ENCODE results near the gene LINC00305.

LINC00305 gene

GRCh38 chr18:64148988-64149387, at the start of gene LINC00305:
Gene LINC00305 (minus strand): TSS chr18:64149088.
- no peak for DNase-seq (ENCODE audit: low read depth)

GRCh38 chr18:64191069-64191468, 42.2 kb upstream of the LINC00305 start:
- no peak for DNase-seq (ENCODE audit: low read depth)

GRCh38 chr18:64185987-64186386, 37.1 kb upstream of the LINC00305 start:
- no peak for DNase-seq (ENCODE audit: low read depth)

- DNase-seq (ENCODE audit: low read depth): no peak
Measured at GRCh38 chr18:64183665-64184064, 34.8 kb upstream of the LINC00305 start.

DNA sequence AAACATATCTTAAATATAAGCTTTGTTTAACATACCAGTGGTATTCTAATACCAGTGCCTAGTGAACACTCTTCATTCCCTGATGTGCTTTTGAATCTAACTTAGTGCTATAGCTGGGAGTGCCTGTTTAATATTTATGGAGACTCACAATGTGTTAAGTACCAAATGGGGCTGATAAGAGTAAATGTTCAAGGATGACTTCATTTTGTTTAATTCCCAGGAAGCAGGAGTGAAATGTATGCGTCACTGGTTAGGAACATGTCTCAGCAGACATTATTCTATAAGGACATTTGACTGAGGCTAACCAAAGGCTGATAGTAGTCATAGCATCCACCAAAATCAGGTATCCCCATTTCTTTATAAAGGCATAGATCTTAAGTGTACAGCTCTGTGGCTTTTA, 31.7 kb upstream of the LINC00305 start:
- no peak for DNase-seq (ENCODE audit: low read depth)

GRCh38 chr18:64180171-64180570, 31.3 kb upstream of the LINC00305 start:
- DNase-seq (ENCODE audit: low read depth): no peak

- no peak for DNase-seq (ENCODE audit: low read depth)
Measured at GRCh38 chr18:64179556-64180080, 30.7 kb upstream of the LINC00305 start.

DNA sequence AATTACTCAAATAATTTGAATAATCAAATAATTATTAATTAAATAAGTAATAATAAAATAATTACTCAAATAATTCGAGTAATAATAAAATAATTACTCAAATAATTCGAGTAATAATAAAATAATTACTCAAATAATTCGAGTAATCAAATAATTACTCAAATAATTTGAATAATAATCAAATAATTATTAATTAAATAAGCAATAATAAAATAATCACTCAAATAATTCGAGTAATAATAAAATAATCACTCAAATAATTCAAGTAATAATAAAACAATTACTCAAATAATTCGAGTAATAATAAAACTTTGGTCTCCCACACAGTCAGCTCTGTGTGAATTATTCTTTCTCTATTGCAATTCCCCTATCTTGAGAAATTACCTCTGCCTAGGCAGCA, 30.0 kb upstream of the LINC00305 start:
- no peak for DNase-seq (ENCODE audit: low read depth)

DNA sequence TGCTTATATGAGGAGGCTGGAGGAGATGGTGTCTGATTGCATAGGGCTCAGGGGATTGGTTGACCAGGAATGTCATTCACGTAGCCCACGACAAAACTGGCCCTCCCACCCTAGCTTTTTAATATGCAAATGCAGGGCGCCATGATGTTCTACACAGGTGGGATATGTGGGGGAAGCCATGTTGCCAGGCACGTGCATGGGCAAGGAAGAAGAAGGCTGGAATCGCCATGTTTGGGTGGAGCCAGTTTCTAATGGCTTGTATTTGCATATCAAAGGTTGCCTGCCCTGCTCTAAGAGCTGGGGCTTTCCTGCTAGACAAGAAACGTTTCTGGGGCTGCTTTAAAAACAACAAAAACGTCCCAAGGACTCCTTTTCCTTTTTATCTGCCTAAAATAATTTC, 26.5 kb upstream of the LINC00305 start:
- no peak for DNase-seq (ENCODE audit: low read depth)

DNA sequence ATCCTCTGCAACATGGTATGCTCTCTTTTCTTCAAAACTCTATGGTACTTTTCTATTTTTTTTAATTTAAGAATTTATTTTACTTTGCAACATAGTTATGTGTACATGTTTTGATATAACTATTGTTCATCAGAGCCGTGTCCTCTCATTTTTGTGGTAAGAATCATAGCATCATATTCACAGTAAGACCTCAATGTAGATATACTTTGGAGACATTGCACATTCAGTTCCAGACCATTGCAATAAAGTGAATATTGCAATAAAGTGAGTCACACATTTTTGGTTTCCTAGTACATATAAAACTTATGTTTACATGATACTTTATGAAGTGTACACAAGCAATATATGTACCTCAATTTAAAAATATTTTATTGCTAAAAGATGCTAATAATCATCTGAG, 22.7 kb upstream of the LINC00305 start:
- DNase-seq (ENCODE audit: low read depth): no peak

GRCh38 chr18:64167408-64167925, 18.6 kb upstream of the LINC00305 start:
- DNase-seq (ENCODE audit: low read depth): no peak

DNA sequence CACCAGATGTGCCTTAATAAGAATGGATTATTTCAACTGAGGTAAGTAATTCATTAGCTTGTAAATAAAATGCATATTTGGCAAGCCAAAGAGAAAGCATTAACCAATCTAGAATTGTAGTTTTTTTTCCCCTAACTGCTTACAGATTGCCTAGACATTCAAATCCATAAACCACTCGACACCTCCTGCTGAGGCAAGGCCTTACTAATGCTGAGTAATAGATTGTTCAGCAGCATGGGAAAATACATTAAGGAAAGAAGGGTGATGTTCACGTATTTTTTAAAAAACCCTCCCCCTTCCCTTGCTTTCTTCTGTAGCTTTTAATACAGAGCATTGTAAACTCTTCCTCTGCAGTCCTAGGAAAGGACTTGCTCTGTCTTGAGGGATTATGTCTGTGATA, 17.0 kb upstream of the LINC00305 start:
- no peak for DNase-seq (ENCODE audit: low read depth)

DNA sequence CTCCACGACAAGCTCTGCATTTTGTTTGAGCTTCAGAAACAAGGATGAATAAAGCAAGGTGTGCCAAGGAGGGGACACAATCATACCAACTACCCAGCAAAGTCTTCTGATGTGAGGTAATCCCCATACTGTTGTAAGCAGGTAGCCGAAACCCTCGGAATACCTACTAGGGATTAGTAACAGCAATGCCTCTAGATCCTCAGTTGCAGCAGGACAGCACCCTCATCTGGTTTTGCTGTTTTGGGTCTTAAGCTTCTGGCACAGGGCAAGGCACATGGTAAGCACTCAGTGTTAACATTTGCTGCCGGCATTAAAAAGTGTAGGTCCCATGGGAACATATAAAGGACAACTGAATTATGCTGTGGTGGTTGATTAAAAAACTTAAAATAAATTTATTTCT, 16.0 kb upstream of the LINC00305 start:
- no peak for DNase-seq (ENCODE audit: low read depth)

GRCh38 chr18:64149916-64150438, 1.1 kb upstream of the LINC00305 start:
- no peak for DNase-seq (ENCODE audit: low read depth)

- no peak for DNase-seq (ENCODE audit: low read depth)
Measured at GRCh38 chr18:64142904-64143303, 6.0 kb downstream of the LINC00305 start.

- DNase-seq (ENCODE audit: low read depth): no peak
Measured at GRCh38 chr18:64137914-64138313, 11.0 kb downstream of the LINC00305 start.

DNA sequence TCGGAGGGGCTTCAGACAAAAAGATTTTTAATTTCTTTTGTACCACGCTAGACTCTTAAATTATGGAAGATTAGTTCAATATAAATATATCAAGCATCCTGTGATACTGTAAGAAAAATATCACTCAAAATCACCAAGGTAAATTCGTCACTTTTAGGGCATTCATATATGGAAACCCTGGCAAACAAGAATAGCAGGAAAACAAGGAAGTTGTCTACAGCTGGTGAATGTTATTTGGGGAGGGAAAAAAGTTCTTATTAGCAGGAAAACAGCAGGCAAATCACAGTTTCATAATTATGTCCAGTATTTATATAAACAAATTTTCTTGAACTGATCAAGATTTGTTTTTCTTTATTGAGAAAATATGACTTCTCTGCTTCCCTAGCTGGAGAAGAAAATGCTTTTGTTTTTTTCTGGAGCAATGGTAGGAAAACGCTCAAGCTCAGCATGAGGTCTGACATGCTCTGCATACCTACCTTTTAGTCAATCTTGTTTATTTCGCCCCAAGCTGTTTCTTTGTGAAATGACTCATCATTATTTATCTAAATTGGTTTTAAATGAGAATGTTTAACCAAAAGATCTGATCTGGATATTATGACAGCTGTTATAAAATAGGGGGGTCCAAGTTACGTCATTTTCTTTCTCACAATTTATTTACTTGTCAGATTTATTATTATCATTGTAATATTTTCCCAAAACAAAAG, 14.7 kb downstream of the LINC00305 start:
- no peak for DNase-seq (ENCODE audit: low read depth)

- DNase-seq (ENCODE audit: low read depth): no peak
Measured at GRCh38 chr18:64132871-64133270, 16.0 kb downstream of the LINC00305 start.

- no peak for DNase-seq (ENCODE audit: low read depth)
Measured at GRCh38 chr18:64131314-64131713, 17.6 kb downstream of the LINC00305 start.

GRCh38 chr18:64127172-64127571, 21.7 kb downstream of the LINC00305 start:
- no peak for DNase-seq (ENCODE audit: low read depth)

- DNase-seq (ENCODE audit: low read depth): no peak
Measured at GRCh38 chr18:64119916-64120315, 29.0 kb downstream of the LINC00305 start.

DNA sequence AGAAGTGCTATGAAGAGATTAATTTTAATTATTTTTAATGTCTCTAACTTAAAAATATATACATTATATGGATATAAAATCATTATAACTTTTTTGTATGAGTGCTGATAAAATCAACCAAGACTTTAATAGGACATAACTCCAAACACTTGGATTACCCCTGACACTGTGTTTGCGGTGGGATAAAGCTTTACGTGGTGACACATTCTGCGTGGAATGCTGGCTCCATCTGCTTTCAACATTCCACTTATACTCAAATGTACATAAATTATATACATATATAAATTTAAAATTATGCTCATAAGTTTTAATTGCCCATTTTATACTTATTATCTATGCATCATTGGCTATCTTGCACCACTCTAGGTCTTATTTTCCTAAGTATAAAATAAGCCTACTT, 30.5 kb downstream of the LINC00305 start:
- no peak for DNase-seq (ENCODE audit: low read depth)

DNA sequence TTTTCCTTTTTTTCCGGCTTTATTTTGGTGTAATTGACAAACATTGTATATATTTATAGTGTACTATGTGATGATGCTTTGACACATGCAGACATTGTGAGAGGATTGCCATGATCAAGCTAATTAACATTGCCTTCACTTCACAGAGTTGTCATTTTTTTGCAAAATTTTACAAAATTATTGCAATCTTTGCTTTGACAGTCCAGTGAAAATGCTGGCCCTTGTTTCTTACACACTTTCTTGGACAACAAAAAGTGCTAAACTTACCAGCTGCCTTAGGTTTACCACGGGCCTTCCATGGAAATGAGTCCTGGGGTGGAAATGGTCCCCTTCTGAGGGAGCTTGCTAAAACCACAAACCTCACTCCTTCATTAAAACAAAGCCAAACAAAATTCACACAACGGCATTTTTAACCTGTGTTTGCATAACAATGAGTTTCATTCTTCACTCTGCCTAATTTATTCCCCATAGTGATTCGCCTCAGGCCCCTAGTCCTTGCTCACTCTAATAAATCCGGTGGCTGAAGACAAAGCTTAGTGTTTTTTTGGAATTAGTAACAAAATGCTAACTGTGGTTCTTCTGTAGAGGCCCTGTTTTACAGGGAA, 32.2 kb downstream of the LINC00305 start:
- no peak for DNase-seq (ENCODE audit: low read depth)
